Measurements from ENCODE around the gene SLC27A4. TPM values are rescaled to one million over a fixed set of nuclear protein-coding genes. Genes with fewer than 3 reads are reported as not detected.

SLC27A4 gene
- total RNA-seq, 2 experiments from 2014 or later, result 14.2 to 16.0 TPM

DNA sequence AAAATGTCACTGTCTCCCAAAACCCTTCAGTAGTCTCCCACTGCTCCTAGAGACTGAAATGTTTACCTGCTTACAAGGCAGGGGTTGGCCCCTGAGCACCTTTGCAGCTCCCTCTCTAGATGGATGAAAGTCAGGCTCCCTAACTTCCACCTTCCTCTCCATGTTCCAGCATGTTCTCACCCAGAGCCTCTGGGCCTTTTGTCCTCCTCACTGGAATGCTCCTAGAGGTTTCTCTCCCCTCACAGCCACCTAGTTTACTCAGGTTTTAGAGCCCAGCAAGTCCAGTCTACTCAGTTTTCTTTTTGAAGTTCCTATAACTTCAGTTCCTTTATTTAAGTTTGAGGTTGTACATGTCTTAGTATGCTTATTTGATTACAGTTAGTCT lies 30.0 kb downstream of the SLC27A4 start:
- H3K4me3 ChIP-seq (ENCODE audit: low read depth, low read length, poor library complexity, severe bottlenecking), result peak overlapping the region; percentile 87
- H4K20me1 ChIP-seq (ENCODE audit: insufficient read depth, low read length), result no peaks in the 10 kb centered on the region
- peaks cover 33% of the 10 kb centered on the region for H3K79me2 ChIP-seq (ENCODE audit: insufficient read depth, low read depth, low read length)
- DNase-seq (ENCODE audit: low spot score), result no peak
- intact Hi-C loops (cut with micrococcal nuclease; ENCODE audit: unreplicated experiment), result loop anchor here (2.0 kb wide), 3 partner anchors 30 to 86 kb away; partner anchors contain the start of genes ODF2 and SLC27A4
- H3K9me2 ChIP-seq (ENCODE audit: insufficient read depth, low read length), result no peaks in the 10 kb centered on the region
- H3K27ac ChIP-seq (ENCODE audit: low read depth, low read length, poor library complexity, severe bottlenecking), result peak overlapping the region; percentile 41
- TF ChIP-seq EZH2phosphoT487 (IDR thresholded peaks at IDR 0.05; ENCODE audit: borderline replicate concordance, low read depth, low read length), result no peak
- TF ChIP-seq, protein P1, sequence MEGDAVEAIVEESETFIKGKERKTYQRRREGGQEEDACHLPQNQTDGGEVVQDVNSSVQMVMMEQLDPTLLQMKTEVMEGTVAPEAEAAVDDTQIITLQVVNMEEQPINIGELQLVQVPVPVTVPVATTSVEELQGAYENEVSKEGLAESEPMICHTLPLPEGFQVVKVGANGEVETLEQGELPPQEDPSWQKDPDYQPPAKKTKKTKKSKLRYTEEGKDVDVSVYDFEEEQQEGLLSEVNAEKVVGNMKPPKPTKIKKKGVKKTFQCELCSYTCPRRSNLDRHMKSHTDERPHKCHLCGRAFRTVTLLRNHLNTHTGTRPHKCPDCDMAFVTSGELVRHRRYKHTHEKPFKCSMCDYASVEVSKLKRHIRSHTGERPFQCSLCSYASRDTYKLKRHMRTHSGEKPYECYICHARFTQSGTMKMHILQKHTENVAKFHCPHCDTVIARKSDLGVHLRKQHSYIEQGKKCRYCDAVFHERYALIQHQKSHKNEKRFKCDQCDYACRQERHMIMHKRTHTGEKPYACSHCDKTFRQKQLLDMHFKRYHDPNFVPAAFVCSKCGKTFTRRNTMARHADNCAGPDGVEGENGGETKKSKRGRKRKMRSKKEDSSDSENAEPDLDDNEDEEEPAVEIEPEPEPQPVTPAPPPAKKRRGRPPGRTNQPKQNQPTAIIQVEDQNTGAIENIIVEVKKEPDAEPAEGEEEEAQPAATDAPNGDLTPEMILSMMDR (conservative IDR thresholded peaks at IDR 0.05; ENCODE audit: low read length), result no peak
- H3K36me3 ChIP-seq (ENCODE audit: insufficient read depth, low read length), result peaks cover 19% of the 10 kb centered on the region
- peak overlapping the region; percentile 93 for H2AFZ ChIP-seq (ENCODE audit: low read length)
- ChIA-PET CTCF (ENCODE audit: unreplicated experiment) (no interaction called here), POLR2A (interaction anchor here (1.1 to 1.4 kb wide), 4 partner anchors 8 to 77 kb away, joined by 3 to 8 read pairs (median 4); no protein-coding TSS in a partner anchor)
- peaks cover 16% of the 10 kb centered on the region for H3K4me1 ChIP-seq (ENCODE audit: insufficient read depth, low read length, poor library complexity, severe bottlenecking)
- no TSS peak for BruUV-seq (replicated peaks)
- no peaks in the 10 kb centered on the region for H3K9me3 ChIP-seq (ENCODE audit: low read length)
- H3K4me2 ChIP-seq (ENCODE audit: low read length), result peak overlapping the region; percentile 93

DNA sequence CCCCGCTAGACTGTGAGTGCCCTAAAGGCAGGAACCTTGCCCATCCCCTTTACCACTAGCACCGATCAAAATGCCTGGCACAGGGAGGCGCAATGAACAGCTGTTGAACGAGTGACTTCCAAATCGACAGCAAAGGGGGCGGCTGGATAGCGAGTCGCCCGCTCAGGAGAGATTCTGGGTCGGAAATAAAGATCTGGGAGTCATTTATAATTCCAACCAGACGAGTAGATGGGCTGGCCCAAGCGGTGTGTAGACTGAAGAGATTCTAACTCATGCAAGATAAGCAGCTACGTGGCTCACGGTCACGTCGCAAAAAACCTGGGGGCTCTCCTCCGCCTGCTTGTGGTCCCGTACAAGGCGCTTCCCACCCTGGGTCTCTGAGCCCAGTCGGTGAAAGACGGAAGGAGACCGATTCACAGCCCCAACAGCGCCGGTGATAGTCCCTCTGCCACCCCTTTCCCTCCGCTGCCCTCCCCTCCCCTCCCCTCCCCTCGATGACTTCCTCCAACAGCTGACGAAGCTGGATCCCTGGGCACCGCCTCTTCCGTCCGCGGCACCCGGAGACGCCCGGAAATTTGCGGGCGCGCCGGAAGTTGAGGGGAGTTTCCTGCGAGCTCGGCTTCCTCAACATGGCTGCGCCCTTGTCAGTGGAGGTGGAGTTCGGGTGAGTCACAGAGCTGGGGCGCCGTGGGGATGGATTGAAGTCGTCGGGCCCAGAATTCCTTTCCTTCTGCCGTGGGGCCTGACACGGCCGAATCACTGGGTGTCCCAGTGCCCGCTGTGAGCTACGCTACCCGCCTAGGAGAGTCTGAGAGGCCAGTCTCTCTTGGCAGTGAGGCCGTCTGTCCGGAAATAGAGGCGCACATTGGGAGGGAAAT lies 30.7 kb downstream of the SLC27A4 start, which contains the start of gene URM1:
Gene URM1, plus strand, starts transcription at position 623 of the 878 bp plus-strand sequence. Its CDS starts 7 bp downstream, at position 630.
- DNase-seq (ENCODE audit: low spot score), result peak; percentile 95
- Histone ChIP-seq H3K9me2 (ENCODE audit: insufficient read depth, low read length) (no peaks in the 10 kb centered on the region), H3K79me2 (ENCODE audit: insufficient read depth, low read depth, low read length) (peaks cover 38% of the 10 kb centered on the region), H4K20me1 (ENCODE audit: insufficient read depth, low read length) (no peaks in the 10 kb centered on the region), H3K27ac (ENCODE audit: low read depth, low read length, poor library complexity, severe bottlenecking) (peak within 1 kb of the TSS; percentile 43), H3K36me3 (ENCODE audit: insufficient read depth, low read length) (peaks cover 23% of the 10 kb centered on the region), H3K9me3 (ENCODE audit: low read length) (no peaks in the 10 kb centered on the region), H3K4me3 (ENCODE audit: low read depth, low read length, poor library complexity, severe bottlenecking) (peak within 1 kb of the TSS; percentile 87), H3K4me2 (ENCODE audit: low read length) (peak within 1 kb of the TSS; percentile 94), H2AFZ (ENCODE audit: low read length) (peak within 1 kb of the TSS; percentile 93), H3K4me1 (ENCODE audit: insufficient read depth, low read length, poor library complexity, severe bottlenecking) (peaks cover 16% of the 10 kb centered on the region)
- TF ChIP-seq EZH2phosphoT487 (IDR thresholded peaks at IDR 0.05; ENCODE audit: borderline replicate concordance, low read depth, low read length), result no peak
- TF ChIP-seq, protein P1 (conservative IDR thresholded peaks at IDR 0.05; ENCODE audit: low read length), result no peak; the same call in 1 of the 2 replicates
- ChIA-PET CTCF (ENCODE audit: unreplicated experiment) (interaction anchor here (0.6 to 1.4 kb wide), 3 partner anchors 9 to 40 kb away, joined by 3 to 9 read pairs (median 3); no protein-coding TSS in a partner anchor), POLR2A (interaction anchor here (0.6 to 1.4 kb wide), 13 partner anchors 9 to 521 kb away, joined by 3 to 8 read pairs (median 3); no protein-coding TSS in a partner anchor)
- intact Hi-C loops (cut with micrococcal nuclease; ENCODE audit: unreplicated experiment), result loop anchor here (1.0 to 2.0 kb wide), 4 partner anchors 30 to 86 kb away; partner anchors contain the start of genes COQ4, ODF2, SLC27A4 and TRUB2
- TSS peak; percentile 73 for BruUV-seq (replicated peaks)
